Lower leg skin (tissue), 4 donors: ENCODE measurements around the gene MSH6. TPM values are rescaled to one million over a fixed set of nuclear protein-coding genes. Genes with fewer than 3 reads are reported as not detected.

Source experiments
- DNase-seq, 2 donors: peaks; one replicate each; pipeline ENCODE4 v3.0.0-alpha.2; 2019; ENCODE audit warnings: low spot score in 2 of 2
- H3K4me3 ChIP-seq: fragments of 200-600 bp; sonication (generic); 2 replicates; pipeline ENCODE4 v1.5.1; 2017; ENCODE audit warnings: mild to moderate bottlenecking, low read depth; ENCODE audit not compliant: poor library complexity, severe bottlenecking
- POLR2A ChIP-seq, 2 donors: fragments of 450-650 bp; IDR thresholded peaks; one replicate each; pipeline ENCODE4 v1.6.1; 2016 to 2017; ENCODE audit warnings: antibody characterized with exemption in 2 of 2, mild to moderate bottlenecking in 1 of 2, moderate library complexity in 1 of 2
- WGBS, 2 donors: methylation state at CpG; one replicate each; pipeline ENCODE4 v1.1.5; 2018; 5-methylcytosine and 5-hydroxymethylcytosine counted together
- intact Hi-C: fragments of 100-400 bp; cut with DNase I; formaldehyde crosslinking; loops from one replicate; pipeline ENCODE4 v1.15.0; 2023; ENCODE audit warnings: low total_unique reads
- total RNA-seq, 4 donors: library from RNA; depleted of rRNA; stranded (reverse); fragments of >200 nt; gene quantifications; one replicate each; pipeline ENCODE4 v1.1.0, GENCODE V29; 2016
- TF ChIP-seq, protein P1 (sequence below), 3 donors: fragments of 450-650 bp; IDR thresholded peaks; one replicate each; pipeline ENCODE4 v1.5.1; 2016; ENCODE audit warnings: antibody characterized with exemption in 3 of 3, mild to moderate bottlenecking in 3 of 3, moderate library complexity in 2 of 3

MSH6 gene
- total RNA-seq, 4 donors from 2014 or later: 22.6 to 40.9 (median 34.7) TPM

DNA sequence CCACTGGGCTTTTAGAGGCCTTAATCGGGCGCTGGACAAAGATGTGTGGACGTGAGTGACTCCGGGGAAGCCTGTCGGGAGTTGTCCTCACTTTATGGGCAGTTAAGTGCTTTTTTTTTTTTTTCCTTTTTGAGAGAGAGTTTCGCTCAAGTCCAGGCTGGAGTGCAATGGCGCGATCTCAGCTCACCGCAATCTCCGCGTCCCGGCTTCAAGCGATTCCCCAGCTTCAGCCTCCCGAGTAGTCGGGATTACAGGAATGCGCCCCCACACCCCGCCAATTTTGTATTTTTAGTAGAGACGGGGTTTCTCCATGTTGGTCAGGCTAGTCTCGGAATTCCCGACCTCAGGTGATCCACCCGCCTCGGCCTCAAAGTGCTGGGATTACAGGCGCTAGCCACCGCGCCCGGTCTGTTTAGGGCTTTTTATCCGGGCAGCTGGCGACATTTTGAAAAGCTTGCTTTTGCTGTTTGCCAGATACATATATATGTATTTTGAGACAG is 1.5 kb downstream of the MSH6 start:
- DNase-seq: no peak
- WGBS, 2 donors: 37 to 40% methylated on average over 28 of the region's 28 CpGs
- TF ChIP-seq, protein P1, sequence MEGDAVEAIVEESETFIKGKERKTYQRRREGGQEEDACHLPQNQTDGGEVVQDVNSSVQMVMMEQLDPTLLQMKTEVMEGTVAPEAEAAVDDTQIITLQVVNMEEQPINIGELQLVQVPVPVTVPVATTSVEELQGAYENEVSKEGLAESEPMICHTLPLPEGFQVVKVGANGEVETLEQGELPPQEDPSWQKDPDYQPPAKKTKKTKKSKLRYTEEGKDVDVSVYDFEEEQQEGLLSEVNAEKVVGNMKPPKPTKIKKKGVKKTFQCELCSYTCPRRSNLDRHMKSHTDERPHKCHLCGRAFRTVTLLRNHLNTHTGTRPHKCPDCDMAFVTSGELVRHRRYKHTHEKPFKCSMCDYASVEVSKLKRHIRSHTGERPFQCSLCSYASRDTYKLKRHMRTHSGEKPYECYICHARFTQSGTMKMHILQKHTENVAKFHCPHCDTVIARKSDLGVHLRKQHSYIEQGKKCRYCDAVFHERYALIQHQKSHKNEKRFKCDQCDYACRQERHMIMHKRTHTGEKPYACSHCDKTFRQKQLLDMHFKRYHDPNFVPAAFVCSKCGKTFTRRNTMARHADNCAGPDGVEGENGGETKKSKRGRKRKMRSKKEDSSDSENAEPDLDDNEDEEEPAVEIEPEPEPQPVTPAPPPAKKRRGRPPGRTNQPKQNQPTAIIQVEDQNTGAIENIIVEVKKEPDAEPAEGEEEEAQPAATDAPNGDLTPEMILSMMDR (IDR thresholded peaks at IDR 0.05): no peak
- no peak for TF ChIP-seq POLR2A (IDR thresholded peaks at IDR 0.05)
- intact Hi-C loops: no loop called here
- H3K4me3 ChIP-seq: no peak overlapping the region

DNA sequence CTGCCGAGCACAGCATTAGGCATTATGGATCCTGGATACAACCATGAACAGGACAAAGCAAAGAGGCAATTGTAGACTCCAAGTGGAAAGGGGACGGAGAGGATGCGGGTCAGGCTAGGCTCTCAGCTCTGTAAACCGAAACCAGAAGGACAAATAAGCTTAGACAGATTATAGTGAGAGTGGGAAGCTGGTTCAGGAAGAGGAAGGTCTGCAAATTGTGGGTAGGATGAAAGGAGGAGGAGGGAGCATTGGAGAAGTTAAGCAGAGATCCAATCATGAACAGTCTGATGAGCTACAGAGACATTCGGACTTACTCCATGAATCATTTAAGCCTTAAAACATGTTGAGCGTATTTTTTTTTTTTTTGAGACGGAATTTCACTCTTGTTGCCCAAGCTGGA is 3.0 kb downstream of the MSH6 start:
- TF ChIP-seq, protein P1 (IDR thresholded peaks at IDR 0.05): no peak
- no peak for TF ChIP-seq POLR2A (IDR thresholded peaks at IDR 0.05)
- 82% methylated on average over 7 of the region's 7 CpGs for WGBS, 2 donors
- intact Hi-C loops: no loop called here
- DNase-seq: no peak
- no peak overlapping the region for H3K4me3 ChIP-seq

DNA sequence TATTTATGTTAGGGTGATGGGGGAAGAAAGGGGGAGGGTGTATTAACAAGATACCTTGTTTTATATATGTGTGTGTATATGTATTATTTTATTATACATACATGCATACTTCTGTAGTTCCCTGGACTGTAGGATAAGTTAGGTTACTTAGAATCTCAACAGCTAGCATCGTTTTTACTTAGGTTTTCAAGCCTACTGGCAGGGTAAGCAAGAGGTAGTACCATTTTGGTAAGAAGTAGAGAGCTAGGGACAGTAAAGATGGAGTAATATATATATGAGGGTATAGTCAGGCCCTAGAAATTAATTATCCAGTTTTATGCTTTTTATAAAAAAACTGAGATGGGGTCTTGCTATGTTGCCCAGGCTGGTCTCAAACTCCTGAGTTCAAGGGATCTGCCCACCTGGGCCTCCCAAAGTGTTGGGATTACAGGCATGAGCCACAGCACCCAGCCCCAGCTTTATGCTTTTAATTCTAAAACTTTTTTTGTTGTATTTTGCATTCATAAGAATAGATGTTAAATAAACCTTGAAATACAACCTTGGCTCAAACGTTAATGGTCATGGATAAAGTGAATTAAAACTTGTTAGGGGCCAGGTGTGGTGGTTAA is 13.2 kb downstream of the MSH6 start:
- intact Hi-C loops: loop anchor here (10.0 kb wide), 1 partner anchor 99 kb away; no protein-coding TSS in a partner anchor
- no peak for DNase-seq
- no peak overlapping the region for H3K4me3 ChIP-seq
- TF ChIP-seq, protein P1 (IDR thresholded peaks at IDR 0.05): no peak
- no peak for TF ChIP-seq POLR2A (IDR thresholded peaks at IDR 0.05)
- WGBS, 2 donors: 86 to 95% methylated on average over 2 of the region's 2 CpGs

DNA sequence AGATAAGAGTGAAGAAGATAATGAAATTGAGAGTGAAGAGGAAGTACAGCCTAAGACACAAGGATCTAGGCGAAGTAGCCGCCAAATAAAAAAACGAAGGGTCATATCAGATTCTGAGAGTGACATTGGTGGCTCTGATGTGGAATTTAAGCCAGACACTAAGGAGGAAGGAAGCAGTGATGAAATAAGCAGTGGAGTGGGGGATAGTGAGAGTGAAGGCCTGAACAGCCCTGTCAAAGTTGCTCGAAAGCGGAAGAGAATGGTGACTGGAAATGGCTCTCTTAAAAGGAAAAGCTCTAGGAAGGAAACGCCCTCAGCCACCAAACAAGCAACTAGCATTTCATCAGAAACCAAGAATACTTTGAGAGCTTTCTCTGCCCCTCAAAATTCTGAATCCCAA is 15.7 kb downstream of the MSH6 start:
- intact Hi-C loops: loop anchor here (10.0 kb wide), 1 partner anchor 96 kb away; no protein-coding TSS in a partner anchor
- H3K4me3 ChIP-seq: no peak overlapping the region
- TF ChIP-seq, protein P1 (IDR thresholded peaks at IDR 0.05): no peak
- TF ChIP-seq POLR2A (IDR thresholded peaks at IDR 0.05): no peak
- peak in 1 of 2 donors; percentile 21 for DNase-seq
- 79 to 87% methylated on average over 6 of the region's 6 CpGs for WGBS, 2 donors

DNA sequence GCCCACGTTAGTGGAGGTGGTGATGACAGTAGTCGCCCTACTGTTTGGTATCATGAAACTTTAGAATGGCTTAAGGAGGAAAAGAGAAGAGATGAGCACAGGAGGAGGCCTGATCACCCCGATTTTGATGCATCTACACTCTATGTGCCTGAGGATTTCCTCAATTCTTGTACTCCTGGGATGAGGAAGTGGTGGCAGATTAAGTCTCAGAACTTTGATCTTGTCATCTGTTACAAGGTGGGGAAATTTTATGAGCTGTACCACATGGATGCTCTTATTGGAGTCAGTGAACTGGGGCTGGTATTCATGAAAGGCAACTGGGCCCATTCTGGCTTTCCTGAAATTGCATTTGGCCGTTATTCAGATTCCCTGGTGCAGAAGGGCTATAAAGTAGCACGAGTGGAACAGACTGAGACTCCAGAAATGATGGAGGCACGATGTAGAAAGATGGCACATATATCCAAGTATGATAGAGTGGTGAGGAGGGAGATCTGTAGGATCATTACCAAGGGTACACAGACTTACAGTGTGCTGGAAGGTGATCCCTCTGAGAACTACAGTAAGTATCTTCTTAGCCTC is 16.2 kb downstream of the MSH6 start:
- no peak for DNase-seq
- no peak overlapping the region for H3K4me3 ChIP-seq
- WGBS, 2 donors: 90 to 92% methylated on average over 6 of the region's 6 CpGs
- intact Hi-C loops: loop anchor here (10.0 kb wide), 1 partner anchor 96 kb away; no protein-coding TSS in a partner anchor
- no peak for TF ChIP-seq POLR2A (IDR thresholded peaks at IDR 0.05)
- TF ChIP-seq, protein P1 (IDR thresholded peaks at IDR 0.05): no peak
